K562 (cell line): ENCODE results near the gene TARS3. TPM values are rescaled to one million over a fixed set of nuclear protein-coding genes. Genes with fewer than 3 reads are reported as not detected.

Source experiments
- BCL6 ChIP-seq: fragments of 250-450 bp; sonication (Bioruptor Pico); IDR thresholded peaks from 2 replicates; pipeline ENCODE4 v1.4.0; 2020
- CCAR2 ChIP-seq: fragments of 200-400 bp; formaldehyde crosslinking; IDR thresholded peaks from 2 replicates; pipeline ENCODE4 v1.6.1; 2017; ENCODE audit warnings: mild to moderate bottlenecking, low read depth, low read length
- CEBPG ChIP-seq, 3 experiments: fragments of 200-800 bp in 1 of 3; sonication (Bioruptor generic) in 1 of 3; sonication (generic) in 1 of 3; formaldehyde crosslinking in 1 of 3; IDR thresholded peaks in 2 of 3; conservative IDR thresholded peaks in 1 of 3; 2 replicates each; pipeline versions ENCODE4 v1.6.1 to v1.8.0; 2016 to 2022; ENCODE audit warnings: missing compliant biosample characterization in 2 of 3, missing genetic modification characterization in 2 of 3, mild to moderate bottlenecking in 1 of 3, missing genetic modification reagents in 1 of 3
- EWSR1 ChIP-seq: fragments of 450-650 bp; IDR thresholded peaks from 2 replicates; pipeline ENCODE4 v1.6.1; 2018; ENCODE audit warnings: borderline replicate concordance, mild to moderate bottlenecking, low read depth, moderate library complexity; ENCODE audit not compliant: partially characterized antibody
- HEY1 ChIP-seq: fragments of 250-450 bp; sonication (Bioruptor Pico); IDR thresholded peaks from 2 replicates; pipeline ENCODE4 v1.5.0; 2020; ENCODE audit warnings: mild to moderate bottlenecking, moderate library complexity, borderline replicate concordance
- HMGN3 ChIP-seq: IDR thresholded peaks from 2 replicates; pipeline ENCODE4 v1.6.1; 2011; ENCODE audit warnings: borderline replicate concordance, low read depth, mild to moderate bottlenecking, mixed read lengths, low read length; ENCODE audit not compliant: insufficient read length; ENCODE audit errors: extremely low read depth
- JUND ChIP-seq, 2 experiments: IDR thresholded peaks; 2 replicates in 1 of 2; 3 replicates in 1 of 2; pipeline ENCODE4 v1.6.1; 2011; ENCODE audit warnings: borderline replicate concordance in 2 of 2, low read depth in 2 of 2, low read length in 2 of 2, improper control_type of control experiment in 1 of 2, missing biosample characterization in 1 of 2, missing genetic modification characterization in 1 of 2, missing genetic modification reagents in 1 of 2
- KAT2B ChIP-seq: IDR thresholded peaks from one replicate; pipeline ENCODE4 v1.6.1; 2012; ENCODE audit warnings: low read depth, mild to moderate bottlenecking, control low read depth, inconsistent platforms, low read length, moderate library complexity
- KDM1A ChIP-seq, 2 experiments: fragments of 450-650 bp; IDR thresholded peaks; 2 replicates each; pipeline ENCODE4 v1.6.1; 2016; ENCODE audit warnings: mild to moderate bottlenecking in 2 of 2
- L3MBTL2 ChIP-seq: fragments of 450-650 bp; IDR thresholded peaks from 2 replicates; pipeline ENCODE4 v1.6.1; 2016; ENCODE audit warnings: mild to moderate bottlenecking, moderate library complexity
- LCOR ChIP-seq: sonication (generic); formaldehyde crosslinking; IDR thresholded peaks from 2 replicates; pipeline ENCODE4 v1.8.0; 2022; ENCODE audit warnings: mild to moderate bottlenecking, missing genetic modification reagents
- MEF2A ChIP-seq: IDR thresholded peaks from 2 replicates; pipeline ENCODE4 v1.6.1; 2011; ENCODE audit warnings: low read depth, mild to moderate bottlenecking, low read length, moderate library complexity; ENCODE audit not compliant: control insufficient read depth
- PML ChIP-seq: IDR thresholded peaks from 2 replicates; pipeline ENCODE4 v1.6.1; 2012; ENCODE audit warnings: low read length, inconsistent platforms
- PRMT5 ChIP-seq: sonication (generic); formaldehyde crosslinking; IDR thresholded peaks from 2 replicates; pipeline ENCODE4 v1.5.0; 2020; ENCODE audit warnings: missing genetic modification reagents
- PURB ChIP-seq: sonication (generic); formaldehyde crosslinking; IDR thresholded peaks from 2 replicates; pipeline ENCODE4 v1.9.0; 2021; ENCODE audit warnings: low read depth, mild to moderate bottlenecking, missing genetic modification reagents
- RREB1 ChIP-seq: fragments of 250-450 bp; sonication (Bioruptor Pico); IDR thresholded peaks from 2 replicates; pipeline ENCODE4 v1.4.0; 2020
- TOE1 ChIP-seq, 2 experiments: fragments of 450-650 bp in 1 of 2; sonication (generic) in 1 of 2; formaldehyde crosslinking in 1 of 2; IDR thresholded peaks; 2 replicates each; pipeline versions ENCODE4 v1.7.1 to v1.8.0; 2016 to 2022; ENCODE audit warnings: borderline replicate concordance in 2 of 2, mild to moderate bottlenecking in 2 of 2, antibody characterized with exemption in 1 of 2, inconsistent platforms in 1 of 2, low read depth in 1 of 2, missing genetic modification reagents in 1 of 2, moderate library complexity in 1 of 2
- U2AF1 ChIP-seq: fragments of 200-400 bp; formaldehyde crosslinking; optimal IDR thresholded peaks from 2 replicates; pipeline ENCODE3; 2017; ENCODE audit warnings: mild to moderate bottlenecking, low read depth, low read length, moderate library complexity
- XRCC5 ChIP-seq: fragments of 200-400 bp; formaldehyde crosslinking; IDR thresholded peaks from 2 replicates; pipeline ENCODE4 v1.6.1; 2017; ENCODE audit warnings: low read depth, mild to moderate bottlenecking, low read length
- ZBTB12 ChIP-seq: fragments of 250-450 bp; sonication (Bioruptor Pico); IDR thresholded peaks from 2 replicates; pipeline ENCODE4 v1.4.0; 2020
- polyA plus RNA-seq, 8 experiments: library from polyadenylated mRNA; depleted of rRNA in 4 of 8; stranded (reverse) in 5 of 8; unstranded in 3 of 8; fragments of >200 nt; fragmentation: Nextera tagmentation in 2 of 8; fragmentation: Illumina TruSeq in 1 of 8; extraction: Ambion mirVana in 2 of 8; extraction: Trizol in 1 of 8; gene quantifications; 2 replicates each; pipeline versions ENCODE4 v1.2.1 to v1.2.3, GENCODE V29; 2011 to 2014; ENCODE audit warnings: inconsistent platforms in 1 of 8, missing spikeins in 1 of 8
- total RNA-seq, 7 experiments: library from RNA; depleted of rRNA in 6 of 7; stranded (reverse); fragments of >200 nt in 6 of 7; fragmentation: Illumina TruSeq in 2 of 7; extraction: Trizol in 2 of 7; gene quantifications; 2 replicates each; pipeline versions ENCODE4 v1.2.1 to v1.2.3, GENCODE V29; 2011 to 2021; ENCODE audit warnings: low replicate concordance in 1 of 7

The TARS3 gene
- total and polyA plus RNA-seq, 9 of the 15 experiments (the other 6 are each of a cell fraction or from before 2014, with no cell fraction given), result 2.1 to 14.7 (median 9.8) TPM

GRCh38 chr15:101652098-101652785, 72.0 kb downstream of the TARS3 start, which contains the start of gene TM2D3 (continued):
- TF ChIP-seq RREB1 (CRISPR knock-in tag) (no peak), TOE1 (IDR thresholded peaks at IDR 0.05; ENCODE audit: borderline replicate concordance) (no peak), TOE1 (CRISPR knock-in tag; IDR thresholded peaks at IDR 0.05; ENCODE audit: borderline replicate concordance, low read depth) (no peak), HMGN3 (peak; percentile 58), LCOR (peak; percentile 79), KAT2B (no peak), PRMT5 (CRISPR knock-in tag) (no peak), CEBPG (CRISPR knock-in tag; IDR thresholded peaks at IDR 0.05) (no peak), CEBPG (tag; conservative IDR thresholded peaks at IDR 0.05 in 1 of 2, IDR thresholded peaks at IDR 0.05 in 1 of 2) (no peak), KDM1A (IDR thresholded peaks at IDR 0.05) (no peak), JUND (IDR thresholded peaks at IDR 0.05; ENCODE audit: borderline replicate concordance, low read depth, low read length) (no peak; the same call in 1 of the 2 replicates), JUND (tag; IDR thresholded peaks at IDR 0.05; ENCODE audit: borderline replicate concordance, low read depth, low read length) (no peak; the same call in 2 of the 3 replicates), XRCC5 (peak; percentile 91), EWSR1 (no peak), L3MBTL2 (peak; percentile 77; the same call in 1 of the 2 replicates), U2AF1 (peak; percentile 96), PURB (CRISPR knock-in tag) (no peak), ZBTB12 (CRISPR knock-in tag) (peak; percentile 65), HEY1 (CRISPR knock-in tag) (no peak), BCL6 (no peak), MEF2A (no peak), PML (0 out of 2 replicates have a peak, but pooled peaks have one; percentile 54), CCAR2 (no peak)
